Measurements from ENCODE around the gene ACTL7A.
A peak's percentile ranks its signal among the peaks of the same experiment; 100 is the strongest.
"Not testable (repeated sequence)": the region's sequence is repeated elsewhere in the genome, so short reads cannot be mapped to it uniquely, and the experiment has no call there.

The ACTL7A gene, protein sequence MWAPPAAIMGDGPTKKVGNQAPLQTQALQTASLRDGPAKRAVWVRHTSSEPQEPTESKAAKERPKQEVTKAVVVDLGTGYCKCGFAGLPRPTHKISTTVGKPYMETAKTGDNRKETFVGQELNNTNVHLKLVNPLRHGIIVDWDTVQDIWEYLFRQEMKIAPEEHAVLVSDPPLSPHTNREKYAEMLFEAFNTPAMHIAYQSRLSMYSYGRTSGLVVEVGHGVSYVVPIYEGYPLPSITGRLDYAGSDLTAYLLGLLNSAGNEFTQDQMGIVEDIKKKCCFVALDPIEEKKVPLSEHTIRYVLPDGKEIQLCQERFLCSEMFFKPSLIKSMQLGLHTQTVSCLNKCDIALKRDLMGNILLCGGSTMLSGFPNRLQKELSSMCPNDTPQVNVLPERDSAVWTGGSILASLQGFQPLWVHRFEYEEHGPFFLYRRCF

DNA sequence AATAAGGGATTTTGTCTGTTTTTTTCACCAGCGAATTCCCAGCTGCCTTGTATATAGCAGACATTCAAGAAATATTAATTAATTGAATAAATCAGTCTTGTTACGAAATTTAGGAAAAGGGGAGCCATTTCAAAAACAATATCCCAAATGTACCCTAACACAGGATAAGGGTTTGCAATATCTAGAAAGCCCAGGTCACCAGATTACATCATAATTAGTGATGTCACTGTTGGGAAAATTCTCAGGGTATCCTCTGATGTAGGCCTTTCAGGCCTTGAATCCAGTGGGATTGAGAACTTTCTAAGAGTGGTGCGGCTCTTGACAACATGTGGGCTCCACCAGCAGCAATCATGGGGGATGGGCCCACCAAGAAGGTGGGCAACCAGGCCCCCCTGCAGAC is at the start of gene ACTL7A:
ACTL7A (plus strand) TSS at position 270 of the 400 bp plus-strand sequence; CDS start at position 327, 57 bp downstream.
- DNase-seq, result no peak

DNA sequence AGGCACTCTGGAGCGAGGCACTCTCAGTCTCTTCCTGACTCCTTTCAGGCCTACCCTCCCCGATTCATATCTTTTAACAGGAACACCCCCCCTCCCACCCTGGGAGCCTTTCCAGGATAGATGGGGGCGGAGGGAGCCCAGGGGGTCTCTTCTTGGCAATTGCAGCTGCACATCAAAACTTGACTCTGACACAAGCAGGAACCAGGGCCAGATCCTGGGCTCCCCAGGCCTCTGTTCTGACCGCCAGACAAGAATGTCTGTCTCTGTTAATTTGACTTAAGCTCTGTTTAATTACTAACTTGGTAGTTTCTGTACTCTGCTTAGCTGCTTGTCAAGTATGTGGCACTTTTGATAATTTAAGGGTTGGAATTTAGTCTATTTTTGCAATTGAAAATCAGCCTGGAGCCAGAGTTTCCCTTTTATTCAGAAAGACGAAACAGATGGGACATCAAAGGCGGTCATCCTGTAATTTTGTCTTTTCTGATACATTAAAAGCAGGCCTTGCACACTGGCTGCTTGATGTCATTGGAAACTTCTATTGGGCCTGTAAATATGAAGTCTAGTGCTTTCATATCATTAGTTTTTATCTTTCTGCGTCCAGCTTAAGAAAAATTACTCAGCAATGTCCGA is 49.6 kb upstream of the ACTL7A start:
- DNase-seq, result no peak

DNA sequence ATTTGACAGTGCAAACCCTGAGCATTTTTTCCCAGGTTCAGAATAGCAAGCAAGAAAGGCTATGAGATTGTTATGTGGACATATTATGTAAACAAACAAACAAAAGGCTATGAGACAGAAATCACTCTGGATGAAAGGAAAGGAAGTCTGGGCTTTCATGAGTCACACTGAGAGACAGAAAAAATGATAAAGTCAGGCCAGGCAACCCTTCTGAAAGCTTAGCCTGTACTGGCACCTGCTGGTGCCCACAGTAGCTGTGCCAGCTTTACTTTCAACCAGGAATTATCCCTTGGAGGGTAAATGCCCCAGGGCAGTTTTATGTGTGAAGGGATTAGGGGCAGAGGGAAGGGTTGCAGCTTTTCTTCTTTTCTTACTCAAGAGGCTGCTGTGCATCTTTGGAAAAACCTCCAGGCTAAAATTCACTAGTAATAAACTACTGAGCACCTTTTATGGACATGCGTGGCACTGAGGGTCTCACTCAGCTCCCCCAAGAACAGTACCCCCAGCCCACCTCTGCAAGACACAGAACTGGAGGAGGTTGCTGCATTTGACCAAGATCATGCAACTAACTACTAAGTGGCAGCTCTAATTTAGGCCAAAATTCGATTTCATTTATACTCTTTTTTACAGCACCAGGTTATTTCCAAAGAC is 48.0 kb upstream of the ACTL7A start:
- no peak for DNase-seq

DNA sequence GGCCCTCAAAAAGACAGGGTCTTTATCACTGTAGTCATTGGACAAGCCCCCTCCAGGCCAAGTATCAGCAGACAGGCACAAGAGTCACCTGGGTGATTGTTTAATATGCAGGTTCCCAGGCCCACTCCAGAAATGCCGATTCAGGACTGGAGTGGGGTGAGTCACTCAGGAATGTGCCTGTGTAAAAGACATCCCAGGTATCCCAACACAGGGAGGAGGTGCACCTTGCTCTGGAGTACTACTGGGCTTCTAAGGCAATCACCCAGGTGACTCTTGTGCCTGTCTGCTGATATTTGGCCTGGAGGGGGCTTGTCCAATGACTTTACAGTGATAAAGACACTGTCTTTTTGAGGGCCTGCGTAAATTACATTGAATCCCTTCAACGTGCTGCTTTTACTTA is 46.9 kb upstream of the ACTL7A start:
- no peak for DNase-seq

- DNase-seq, result no peak
Observed at GRCh38 chr9:108816037-108816436, 46.0 kb upstream of the ACTL7A start.

- DNase-seq, result no peak
Observed at GRCh38 chr9:108823829-108824228, 38.2 kb upstream of the ACTL7A start.

- DNase-seq, result no peak
Observed at GRCh38 chr9:108830272-108830671, 31.8 kb upstream of the ACTL7A start.

DNA sequence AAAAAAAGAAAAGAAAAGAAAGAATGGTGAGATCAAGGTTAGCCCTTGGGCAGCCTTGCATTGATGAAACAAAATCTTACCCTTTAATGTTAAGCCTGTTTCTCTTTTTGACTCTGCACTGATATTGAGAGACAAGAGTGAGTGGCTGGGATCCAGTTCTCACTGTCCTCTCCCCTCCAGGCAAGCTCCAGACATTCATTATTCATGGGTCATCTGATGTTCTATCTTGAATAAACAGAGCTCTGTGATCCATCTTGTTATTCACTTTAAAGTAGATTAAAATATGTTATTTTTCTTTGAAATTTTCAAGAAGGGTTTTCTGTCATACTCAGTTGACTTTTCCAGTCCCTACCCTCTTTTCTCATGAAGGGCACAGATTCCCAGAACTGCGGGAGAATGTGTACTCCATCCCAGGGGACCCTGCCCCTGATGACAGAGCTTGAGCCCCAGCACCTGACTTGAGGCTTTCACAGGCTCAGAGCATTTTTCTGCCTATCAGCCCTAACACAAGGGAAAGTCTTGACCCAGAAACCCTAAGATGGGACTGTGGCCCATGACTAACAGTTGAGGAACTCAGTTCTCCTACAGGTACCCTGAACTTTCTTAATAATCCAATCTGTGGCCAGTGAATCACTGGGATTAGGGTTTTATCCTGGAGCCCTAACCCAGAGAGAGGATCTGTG is 30.4 kb upstream of the ACTL7A start:
- DNase-seq, result no peak

DNA sequence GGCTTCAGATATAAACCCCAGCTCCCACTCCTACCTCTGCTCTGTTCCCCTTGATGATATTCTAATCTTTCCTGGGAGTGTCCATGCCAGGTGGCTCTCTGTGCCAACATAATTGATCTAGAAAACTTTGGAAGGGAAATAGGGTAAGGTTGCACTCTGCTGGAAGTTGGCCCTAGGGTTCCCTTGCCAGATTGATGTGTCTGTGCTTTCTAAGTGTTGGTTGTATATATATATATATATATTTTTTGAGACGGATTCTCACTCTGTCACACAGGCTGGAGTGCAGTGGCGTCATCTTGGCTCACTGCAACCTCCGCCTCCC is 29.9 kb upstream of the ACTL7A start:
- DNase-seq, result no peak

GRCh38 chr9:108834959-108835665 is 27.0 kb upstream of the ACTL7A start:
- no peak for DNase-seq

DNA sequence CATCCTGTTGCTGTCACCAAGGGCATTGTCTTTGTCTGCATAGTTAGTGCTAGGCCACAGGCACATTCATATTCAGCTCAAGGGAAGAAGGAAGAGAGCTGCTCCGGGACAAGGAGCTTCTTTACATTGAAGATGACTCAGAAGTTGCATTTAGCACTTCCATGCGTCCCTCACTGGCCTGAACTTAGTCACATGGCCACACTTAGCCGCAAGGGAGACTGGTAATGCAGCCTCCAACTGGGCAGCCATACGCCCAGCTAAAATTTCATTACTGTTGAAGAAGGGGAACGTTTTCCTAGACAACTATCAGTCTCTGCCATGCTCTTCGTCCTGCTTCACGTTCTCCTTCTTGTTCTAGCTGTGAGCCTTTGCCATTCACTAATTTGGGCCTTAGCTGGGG is 26.2 kb upstream of the ACTL7A start:
- DNase-seq, result no peak

DNA sequence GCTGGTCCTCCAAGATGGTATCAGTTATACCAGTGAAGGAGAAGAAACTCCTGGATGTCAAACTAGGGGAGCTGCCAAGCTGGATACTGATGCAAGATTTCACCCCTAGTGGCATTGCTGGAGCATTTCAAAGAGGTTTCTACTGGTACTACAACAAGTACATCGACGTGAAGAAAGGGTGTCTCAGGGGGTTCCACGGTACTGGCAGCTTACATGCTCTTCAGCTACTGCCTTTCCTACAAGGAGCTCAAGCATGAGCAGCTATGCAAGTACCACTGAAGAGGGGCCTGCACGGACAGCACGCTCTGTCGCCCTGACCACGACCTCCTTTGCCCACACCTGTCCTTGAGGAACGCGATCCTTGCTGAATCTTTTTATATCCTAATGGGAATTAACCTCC is 25.7 kb upstream of the ACTL7A start:
- DNase-seq, result no peak

GRCh38 chr9:108836781-108837180 is 25.3 kb upstream of the ACTL7A start:
- no peak for DNase-seq

- no peak for DNase-seq
Observed at GRCh38 chr9:108837530-108837929, 24.5 kb upstream of the ACTL7A start.

- no peak for DNase-seq
Observed at GRCh38 chr9:108838017-108838416, 24.0 kb upstream of the ACTL7A start.

DNA sequence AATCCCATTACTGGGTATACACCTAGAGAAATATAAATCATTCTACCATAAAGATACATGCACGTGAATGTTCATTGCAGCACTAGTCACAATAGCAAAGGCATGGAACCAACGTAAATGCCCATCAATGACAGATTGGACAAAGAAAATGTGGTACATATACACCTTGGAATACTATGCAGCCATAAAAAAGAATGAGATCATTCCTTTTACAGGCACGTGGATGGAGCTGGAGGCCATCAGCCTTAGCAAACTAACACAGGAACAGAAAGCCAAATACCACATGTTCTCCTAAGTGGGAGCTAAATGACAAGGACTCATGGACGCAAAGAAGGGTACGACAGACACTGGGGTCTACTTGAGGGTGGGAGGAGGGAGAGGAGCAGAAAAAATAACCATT is 22.5 kb upstream of the ACTL7A start:
- DNase-seq, result not testable (repeated sequence)

GRCh38 chr9:108842610-108843295 is 19.3 kb upstream of the ACTL7A start:
- DNase-seq, result peak; percentile 19

DNA sequence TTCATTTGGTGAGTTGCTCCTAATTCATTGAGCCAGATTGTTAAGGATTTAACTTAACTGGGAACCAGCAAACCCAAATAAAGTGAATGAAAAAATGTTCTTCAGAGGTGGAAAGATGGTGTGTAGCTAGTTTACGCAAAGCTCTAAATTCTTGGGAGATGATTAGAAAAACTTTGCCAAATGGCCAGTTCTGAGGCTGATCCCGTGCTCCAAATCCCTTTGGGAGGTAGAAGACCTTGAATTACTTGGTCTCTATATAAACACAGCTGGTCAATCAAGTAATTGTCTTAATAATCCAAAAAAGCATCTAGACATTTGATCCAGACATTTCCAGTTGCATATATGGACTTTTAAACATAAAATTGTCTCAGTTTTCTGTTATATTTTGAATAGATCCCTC is 17.7 kb upstream of the ACTL7A start:
- no peak for DNase-seq

DNA sequence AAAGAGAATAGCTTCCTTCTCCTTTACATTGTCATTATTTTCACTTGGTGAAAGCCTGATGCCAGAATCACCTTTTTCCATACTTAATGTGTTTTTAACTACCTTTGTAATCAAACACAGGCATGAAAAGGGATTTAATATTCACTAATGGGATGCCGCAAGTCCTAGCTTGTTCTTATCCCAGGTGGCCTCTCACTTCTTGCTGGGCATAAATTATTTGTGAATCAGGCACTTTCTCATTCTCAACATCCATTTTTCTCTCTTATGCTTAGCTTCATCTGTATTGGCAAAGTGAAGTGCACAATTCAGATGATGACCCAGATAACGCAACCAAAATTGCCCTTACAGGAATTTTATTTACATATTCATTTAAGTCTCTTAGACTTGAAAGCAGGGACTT is 17.2 kb upstream of the ACTL7A start:
- DNase-seq, result no peak

DNA sequence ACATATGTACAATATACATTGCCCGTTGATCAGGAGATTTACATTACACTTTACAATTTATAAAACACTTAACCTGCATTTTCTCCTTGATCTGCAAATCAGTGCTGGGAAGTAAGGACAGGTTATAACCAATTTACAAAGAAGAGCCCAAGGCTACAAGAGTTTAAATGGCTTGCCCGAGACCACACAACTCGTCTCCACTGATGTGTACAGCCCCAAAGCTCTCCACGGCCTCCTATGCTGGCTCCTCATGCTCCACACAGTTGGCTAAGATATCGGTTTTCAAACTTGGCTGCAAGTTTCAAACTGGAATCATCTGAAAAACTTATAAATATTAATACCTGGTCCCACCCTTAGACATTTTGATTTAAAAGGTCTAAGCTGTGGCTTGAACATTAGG is 16.6 kb upstream of the ACTL7A start:
- DNase-seq, result no peak

DNA sequence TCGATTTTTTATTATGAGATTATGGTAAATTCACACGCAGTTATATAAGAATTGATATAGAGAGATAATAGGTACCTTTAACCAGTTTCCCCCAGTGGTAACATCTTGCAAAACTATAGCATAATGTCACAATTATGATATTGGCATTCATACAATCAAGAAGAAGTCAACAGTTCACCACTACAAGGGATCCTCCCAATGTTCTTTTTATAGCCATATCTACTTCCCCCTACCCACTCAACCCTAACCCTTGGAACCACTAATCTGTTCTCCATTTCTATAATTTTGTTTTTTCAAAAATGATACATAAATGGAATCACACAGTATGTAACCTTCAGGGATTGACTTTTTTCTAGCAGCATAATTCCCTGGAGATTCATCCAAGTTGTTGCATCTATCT is 16.1 kb upstream of the ACTL7A start:
- DNase-seq, result no peak

- not testable (repeated sequence) for DNase-seq
Observed at GRCh38 chr9:108848296-108848695, 13.8 kb upstream of the ACTL7A start.
